ENCODE measurements around the gene CNTN1. TPM values are rescaled to one million over a fixed set of nuclear protein-coding genes. Genes with fewer than 3 reads are reported as not detected.

CNTN1 gene
- total RNA-seq, 1 experiment from 2014 or later = not detected

DNA sequence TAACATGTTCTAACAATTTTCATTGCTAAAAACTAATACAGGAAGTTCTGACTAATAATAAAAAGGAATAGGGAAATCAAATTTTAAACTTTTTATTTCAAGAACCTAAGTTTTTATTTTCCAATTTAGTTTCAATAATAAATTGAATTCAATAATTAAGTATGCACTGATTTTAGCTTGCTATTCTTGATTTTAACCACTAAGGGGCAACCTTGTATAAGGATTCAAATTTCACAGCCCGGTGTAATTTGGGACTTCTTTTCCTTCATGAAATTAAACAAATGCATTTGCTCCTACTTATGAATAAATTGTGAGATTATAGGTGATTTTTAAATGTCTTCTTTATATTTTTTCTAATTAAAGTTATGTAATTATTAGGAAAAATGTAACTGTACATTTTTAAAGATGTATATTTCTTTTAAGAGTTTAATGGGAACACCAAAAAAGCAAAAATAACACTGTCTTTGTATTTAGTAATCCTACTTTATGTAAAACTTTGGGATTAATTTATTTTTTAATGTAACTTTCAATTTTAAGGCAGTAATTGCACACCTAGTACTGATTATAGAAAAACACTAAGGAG is 254.5 kb downstream of the CNTN1 start:
- no peaks in the 10 kb centered on the region for H3K4me1 Mint-ChIP-seq (ENCODE audit: insufficient read depth, unreplicated experiment)
- no peak overlapping the region for H3K4me3 Mint-ChIP-seq (ENCODE audit: unreplicated experiment)
- DNase-seq (ENCODE audit: unreplicated experiment) = peak; percentile 22
- H3K27ac Mint-ChIP-seq (ENCODE audit: low read depth, unreplicated experiment) = no peak overlapping the region
- peaks cover 50% of the 10 kb centered on the region for H3K27me3 Mint-ChIP-seq (ENCODE audit: insufficient read depth, unreplicated experiment)
- no TSS peak for BruUV-seq (replicated peaks)
- intact Hi-C loops (cut with micrococcal nuclease) = loop anchor here (5.0 to 10.0 kb wide), 2 partner anchors 308 to 1076 kb away; no protein-coding TSS in a partner anchor
- H3K9me3 Mint-ChIP-seq (ENCODE audit: unreplicated experiment) = no peaks in the 10 kb centered on the region
- ChIA-PET CTCF (interaction anchor here (0.7 to 2.9 kb wide), 5 partner anchors 14 to 1425 kb away, joined by 3 to 16 read pairs (median 6); no protein-coding TSS in a partner anchor), POLR2A (no interaction called here)
- H3K36me3 Mint-ChIP-seq (ENCODE audit: insufficient read depth, unreplicated experiment) = no peaks in the 10 kb centered on the region
- TF ChIP-seq, protein P1, sequence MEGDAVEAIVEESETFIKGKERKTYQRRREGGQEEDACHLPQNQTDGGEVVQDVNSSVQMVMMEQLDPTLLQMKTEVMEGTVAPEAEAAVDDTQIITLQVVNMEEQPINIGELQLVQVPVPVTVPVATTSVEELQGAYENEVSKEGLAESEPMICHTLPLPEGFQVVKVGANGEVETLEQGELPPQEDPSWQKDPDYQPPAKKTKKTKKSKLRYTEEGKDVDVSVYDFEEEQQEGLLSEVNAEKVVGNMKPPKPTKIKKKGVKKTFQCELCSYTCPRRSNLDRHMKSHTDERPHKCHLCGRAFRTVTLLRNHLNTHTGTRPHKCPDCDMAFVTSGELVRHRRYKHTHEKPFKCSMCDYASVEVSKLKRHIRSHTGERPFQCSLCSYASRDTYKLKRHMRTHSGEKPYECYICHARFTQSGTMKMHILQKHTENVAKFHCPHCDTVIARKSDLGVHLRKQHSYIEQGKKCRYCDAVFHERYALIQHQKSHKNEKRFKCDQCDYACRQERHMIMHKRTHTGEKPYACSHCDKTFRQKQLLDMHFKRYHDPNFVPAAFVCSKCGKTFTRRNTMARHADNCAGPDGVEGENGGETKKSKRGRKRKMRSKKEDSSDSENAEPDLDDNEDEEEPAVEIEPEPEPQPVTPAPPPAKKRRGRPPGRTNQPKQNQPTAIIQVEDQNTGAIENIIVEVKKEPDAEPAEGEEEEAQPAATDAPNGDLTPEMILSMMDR (IDR thresholded peaks at IDR 0.05; ENCODE audit: unreplicated experiment) = peak; percentile 49

DNA sequence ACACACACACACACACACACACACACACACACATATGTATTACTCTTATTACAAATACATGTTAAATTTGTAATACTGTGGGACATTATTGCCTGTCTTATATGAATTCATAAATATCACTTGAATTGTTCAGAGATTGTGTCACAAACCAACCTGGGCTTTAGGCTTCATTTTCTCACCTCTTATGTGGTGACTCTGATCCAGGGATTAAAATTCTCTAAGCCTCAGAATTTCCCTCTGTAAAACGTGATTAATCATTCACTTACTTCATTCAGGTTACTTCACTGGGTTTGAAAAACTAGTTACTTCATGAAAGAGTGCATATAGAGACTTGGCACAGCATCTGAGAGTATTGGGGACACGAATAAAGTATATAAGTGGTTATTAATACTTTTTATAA is 255.6 kb downstream of the CNTN1 start:
- no TSS peak for BruUV-seq (replicated peaks)
- peaks cover 55% of the 10 kb centered on the region for H3K27me3 Mint-ChIP-seq (ENCODE audit: insufficient read depth, unreplicated experiment)
- H3K4me3 Mint-ChIP-seq (ENCODE audit: unreplicated experiment) = no peak overlapping the region
- intact Hi-C loops (cut with micrococcal nuclease) = loop anchor here (5.0 to 10.0 kb wide), 2 partner anchors 307 to 1075 kb away; no protein-coding TSS in a partner anchor
- POLR2A ChIA-PET = no interaction called here
- H3K4me1 Mint-ChIP-seq (ENCODE audit: insufficient read depth, unreplicated experiment) = no peaks in the 10 kb centered on the region
- TF ChIP-seq, protein P1 (IDR thresholded peaks at IDR 0.05; ENCODE audit: unreplicated experiment) = no peak
- no peaks in the 10 kb centered on the region for H3K36me3 Mint-ChIP-seq (ENCODE audit: insufficient read depth, unreplicated experiment)
- H3K27ac Mint-ChIP-seq (ENCODE audit: low read depth, unreplicated experiment) = no peak overlapping the region
- no peak for DNase-seq (ENCODE audit: unreplicated experiment)
- CTCF ChIA-PET = interaction anchor here (0.6 to 2.9 kb wide), 4 partner anchors 760 to 1854 kb away, joined by 4 to 16 read pairs (median 6); no protein-coding TSS in a partner anchor
- H3K9me3 Mint-ChIP-seq (ENCODE audit: unreplicated experiment) = no peaks in the 10 kb centered on the region

DNA sequence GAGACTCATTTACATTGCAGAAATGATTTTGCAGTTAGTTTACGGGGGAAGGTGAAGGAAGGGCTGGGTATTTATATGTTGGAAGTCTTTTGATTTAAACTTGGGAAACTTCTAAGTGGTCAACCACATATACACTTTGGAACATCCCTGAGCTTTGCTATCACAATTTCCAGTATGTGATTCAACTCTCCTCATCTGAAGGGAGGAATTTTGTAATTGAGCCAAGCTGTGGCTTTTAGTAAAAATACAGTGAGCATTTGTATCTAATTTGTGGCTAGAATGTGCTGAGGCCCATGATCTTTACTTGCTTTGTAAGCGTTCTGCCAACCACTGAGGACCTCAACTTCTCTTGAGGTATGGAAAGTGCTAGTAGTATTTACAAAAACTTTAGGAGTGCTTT is 260.8 kb downstream of the CNTN1 start:
- peaks cover 78% of the 10 kb centered on the region for H3K27me3 Mint-ChIP-seq (ENCODE audit: insufficient read depth, unreplicated experiment)
- TF ChIP-seq, protein P1 (IDR thresholded peaks at IDR 0.05; ENCODE audit: unreplicated experiment) = no peak
- peaks cover 8% of the 10 kb centered on the region for H3K9me3 Mint-ChIP-seq (ENCODE audit: unreplicated experiment)
- H3K27ac Mint-ChIP-seq (ENCODE audit: low read depth, unreplicated experiment) = no peak overlapping the region
- H3K4me1 Mint-ChIP-seq (ENCODE audit: insufficient read depth, unreplicated experiment) = no peaks in the 10 kb centered on the region
- no peak overlapping the region for H3K4me3 Mint-ChIP-seq (ENCODE audit: unreplicated experiment)
- no peaks in the 10 kb centered on the region for H3K36me3 Mint-ChIP-seq (ENCODE audit: insufficient read depth, unreplicated experiment)
- ChIA-PET POLR2A (no interaction called here), CTCF (interaction anchor here (0.9 kb wide), 1 partner anchor 146 kb away, joined by 4 read pairs; no protein-coding TSS in a partner anchor)
- no TSS peak for BruUV-seq (replicated peaks)
- no peak for DNase-seq (ENCODE audit: unreplicated experiment)
- intact Hi-C loops (cut with micrococcal nuclease) = no loop called here

DNA sequence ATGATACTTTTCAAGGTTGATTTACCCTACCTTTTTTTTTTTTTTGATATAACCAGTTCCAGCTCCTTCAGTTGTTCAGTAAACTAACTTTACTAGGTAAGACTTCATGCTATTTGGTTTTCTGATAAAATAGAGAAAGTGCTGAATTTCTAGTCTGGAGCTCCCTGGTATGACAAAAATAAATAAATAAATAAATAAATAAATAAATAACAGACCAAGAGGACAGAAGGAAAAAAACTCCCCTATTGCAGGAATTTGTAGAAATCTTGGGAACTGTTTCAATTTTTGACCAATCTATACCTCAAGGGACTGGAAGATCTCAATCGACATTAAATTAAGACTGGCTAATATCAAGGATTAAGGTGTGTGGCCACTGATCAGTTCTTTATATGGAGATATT is 265.2 kb downstream of the CNTN1 start:
- POLR2A ChIA-PET = no interaction called here
- CTCF ChIA-PET = interaction anchor here (1.4 kb wide), 1 partner anchor 320 kb away, joined by 3 read pairs; no protein-coding TSS in a partner anchor
- BruUV-seq (replicated peaks) = no TSS peak
- peaks cover 75% of the 10 kb centered on the region for H3K27me3 Mint-ChIP-seq (ENCODE audit: insufficient read depth, unreplicated experiment)
- H3K36me3 Mint-ChIP-seq (ENCODE audit: insufficient read depth, unreplicated experiment) = no peaks in the 10 kb centered on the region
- TF ChIP-seq, protein P1 (IDR thresholded peaks at IDR 0.05; ENCODE audit: unreplicated experiment) = no peak
- peaks cover 8% of the 10 kb centered on the region for H3K9me3 Mint-ChIP-seq (ENCODE audit: unreplicated experiment)
- intact Hi-C loops (cut with micrococcal nuclease) = no loop called here
- H3K4me3 Mint-ChIP-seq (ENCODE audit: unreplicated experiment) = no peak overlapping the region
- no peaks in the 10 kb centered on the region for H3K4me1 Mint-ChIP-seq (ENCODE audit: insufficient read depth, unreplicated experiment)
- H3K27ac Mint-ChIP-seq (ENCODE audit: low read depth, unreplicated experiment) = no peak overlapping the region
- DNase-seq (ENCODE audit: unreplicated experiment) = no peak
